ENCODE data around the gene PDE8B.

The PDE8B gene

DNA sequence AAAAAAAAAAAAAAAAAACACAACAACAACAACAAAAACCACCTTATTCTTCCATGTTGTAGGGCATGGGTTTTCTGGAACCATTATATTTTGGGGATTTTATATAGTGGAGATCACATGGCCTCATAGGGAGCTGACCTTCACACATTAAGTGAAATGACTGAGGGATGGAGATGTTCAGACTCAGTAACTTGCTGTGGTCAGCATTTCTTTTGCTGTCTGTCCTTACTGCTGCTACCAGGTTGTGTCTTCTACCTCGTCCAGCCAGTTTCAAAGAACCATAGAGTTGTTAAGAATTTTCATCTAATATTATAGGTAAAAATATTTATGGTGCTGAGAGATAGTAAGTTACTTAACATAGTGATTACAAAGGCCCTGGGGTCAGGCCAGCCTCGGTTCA, 107.6 kb downstream of the PDE8B start:
- no peak for TF ChIP-seq CTCF (IDR thresholded peaks at IDR 0.05)

- TF ChIP-seq CTCF (IDR thresholded peaks at IDR 0.05), result no peak
Observed at GRCh38 chr5:77319117-77319804, 108.8 kb downstream of the PDE8B start.

GRCh38 chr5:77321793-77322394, 111.4 kb downstream of the PDE8B start:
- no peak for TF ChIP-seq CTCF (IDR thresholded peaks at IDR 0.05)

DNA sequence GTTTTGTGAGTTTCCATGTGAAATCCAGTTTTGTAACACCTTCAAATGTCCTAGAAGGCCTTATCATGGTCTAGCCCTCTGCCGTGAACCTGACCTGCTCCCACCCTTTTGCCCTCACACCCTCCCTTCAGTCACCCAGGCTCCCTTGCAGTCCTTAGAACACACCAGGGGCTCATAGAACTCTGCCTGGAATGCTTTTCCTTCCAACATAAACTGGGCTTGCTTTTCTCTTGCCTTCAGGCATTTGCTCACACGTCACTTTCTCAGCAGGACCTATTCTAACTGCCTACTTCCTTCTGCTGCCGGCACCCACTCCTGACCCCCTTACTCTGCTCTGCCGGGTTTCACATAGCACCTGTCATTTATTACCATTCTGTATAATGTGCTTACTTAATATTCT, 111.9 kb downstream of the PDE8B start:
- TF ChIP-seq CTCF (IDR thresholded peaks at IDR 0.05), result no peak

DNA sequence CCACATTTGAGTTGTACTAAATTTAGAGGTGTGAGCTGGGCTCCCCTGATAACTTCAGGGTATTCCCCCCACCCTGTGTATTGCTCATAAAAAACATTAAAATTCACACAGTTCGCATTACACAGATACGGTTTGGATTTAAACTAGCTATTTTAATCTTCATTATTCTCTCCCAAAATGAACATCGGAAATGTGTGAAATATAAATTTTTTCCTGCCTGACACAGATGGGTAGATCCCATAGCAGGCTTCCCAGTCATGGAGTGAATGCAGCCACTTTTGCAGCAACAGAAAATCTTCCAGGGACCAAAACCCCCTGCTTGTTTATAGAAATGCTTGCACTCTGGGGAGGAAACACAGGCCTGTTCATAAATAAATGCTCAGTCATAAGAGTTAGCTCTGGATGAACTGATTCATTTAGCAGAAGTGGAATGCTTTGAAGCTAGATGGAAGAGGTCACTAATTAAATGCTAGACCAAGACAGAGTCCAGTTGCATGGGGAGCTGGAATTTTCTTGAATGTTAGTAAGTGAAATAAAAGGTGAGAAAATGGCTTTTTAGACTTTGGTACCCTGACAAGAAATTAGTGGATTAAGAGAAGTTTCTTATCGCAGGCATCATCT, 115.6 kb downstream of the PDE8B start:
- no peak for TF ChIP-seq CTCF (IDR thresholded peaks at IDR 0.05)

DNA sequence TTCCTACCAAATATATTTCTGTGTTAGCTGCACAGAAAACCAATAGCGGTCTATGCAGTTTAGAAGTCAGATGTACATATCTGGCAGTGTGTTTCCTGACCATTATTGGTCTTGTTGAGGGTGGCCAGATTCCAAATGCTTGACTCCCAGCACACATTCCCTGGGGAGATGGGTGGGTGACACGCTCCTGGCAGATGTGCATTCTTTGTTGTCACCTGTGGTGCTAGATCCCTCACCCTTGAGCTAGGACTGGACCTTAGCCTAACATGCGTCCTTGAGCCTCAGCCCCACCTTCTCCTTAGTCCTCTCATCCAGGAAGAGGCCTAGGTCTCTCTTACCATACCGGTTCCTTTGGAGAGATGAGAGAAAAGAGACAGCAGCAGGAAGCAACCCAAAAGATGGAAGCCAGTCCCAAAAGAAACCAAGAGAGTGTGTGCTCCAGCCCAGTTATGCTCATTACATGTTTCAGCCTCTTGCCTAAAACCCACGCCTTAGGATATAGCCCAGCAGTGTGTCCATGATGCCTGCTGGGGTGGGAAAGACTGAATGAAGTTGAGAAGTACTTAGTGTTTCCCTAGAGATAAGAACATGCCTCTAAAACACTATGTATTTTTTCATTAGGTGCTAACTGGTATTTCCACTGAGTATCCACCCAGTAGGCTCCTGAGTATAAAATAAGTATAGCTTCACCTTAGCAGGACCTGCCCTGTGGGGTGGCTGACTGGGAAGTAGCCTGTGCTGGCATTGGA, 116.7 kb downstream of the PDE8B start:
- no peak for TF ChIP-seq CTCF (IDR thresholded peaks at IDR 0.05)

DNA sequence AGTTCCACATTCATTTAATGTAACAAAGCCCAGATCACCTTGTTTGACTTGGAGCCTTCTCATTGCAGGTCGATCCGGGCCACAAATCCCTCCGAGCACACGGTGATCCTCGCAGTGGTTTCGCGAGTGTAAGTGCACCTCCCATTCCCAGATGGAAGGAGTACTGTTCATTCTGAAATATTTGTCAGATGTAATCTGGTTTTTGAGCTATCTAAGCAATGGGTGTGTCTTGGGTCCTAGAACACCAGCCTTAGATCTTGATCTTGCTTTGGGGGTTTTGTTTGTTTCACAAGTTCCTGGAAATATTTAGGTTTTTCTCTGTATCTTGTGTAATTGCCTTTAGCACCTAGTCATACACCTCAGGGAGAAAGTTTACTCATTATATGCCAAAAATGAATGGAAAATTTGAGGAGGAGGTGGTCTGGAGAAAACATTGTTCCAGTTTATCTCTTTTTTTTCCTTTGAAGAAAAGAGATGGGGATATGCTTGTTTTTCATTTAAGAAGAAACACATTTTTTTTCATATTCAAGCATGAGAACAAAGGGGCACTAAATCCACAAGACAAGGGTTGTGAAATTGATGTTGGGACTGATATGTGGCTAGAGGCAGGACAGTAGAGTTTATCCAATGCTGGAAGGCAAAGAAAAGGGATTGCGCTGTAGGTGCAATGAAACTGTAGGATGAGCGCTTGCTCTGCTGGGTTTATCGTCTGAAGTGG, 118.6 kb downstream of the PDE8B start:
- no peak for TF ChIP-seq CTCF (IDR thresholded peaks at IDR 0.05)

Measured in LNCAP (cell line).